Measurements from ENCODE around the gene MAT2B. TPM values are rescaled to one million over a fixed set of nuclear protein-coding genes. Genes with fewer than 3 reads are reported as not detected.

Gene MAT2B
- total RNA-seq, 1 donor from 2014 or later = 66.8 TPM

GRCh38 chr5:163475411-163475810 lies 30.0 kb upstream of the MAT2B start:
- H3K27me3 Mint-ChIP-seq = no peaks in the 10 kb centered on the region
- TF ChIP-seq, protein P1, sequence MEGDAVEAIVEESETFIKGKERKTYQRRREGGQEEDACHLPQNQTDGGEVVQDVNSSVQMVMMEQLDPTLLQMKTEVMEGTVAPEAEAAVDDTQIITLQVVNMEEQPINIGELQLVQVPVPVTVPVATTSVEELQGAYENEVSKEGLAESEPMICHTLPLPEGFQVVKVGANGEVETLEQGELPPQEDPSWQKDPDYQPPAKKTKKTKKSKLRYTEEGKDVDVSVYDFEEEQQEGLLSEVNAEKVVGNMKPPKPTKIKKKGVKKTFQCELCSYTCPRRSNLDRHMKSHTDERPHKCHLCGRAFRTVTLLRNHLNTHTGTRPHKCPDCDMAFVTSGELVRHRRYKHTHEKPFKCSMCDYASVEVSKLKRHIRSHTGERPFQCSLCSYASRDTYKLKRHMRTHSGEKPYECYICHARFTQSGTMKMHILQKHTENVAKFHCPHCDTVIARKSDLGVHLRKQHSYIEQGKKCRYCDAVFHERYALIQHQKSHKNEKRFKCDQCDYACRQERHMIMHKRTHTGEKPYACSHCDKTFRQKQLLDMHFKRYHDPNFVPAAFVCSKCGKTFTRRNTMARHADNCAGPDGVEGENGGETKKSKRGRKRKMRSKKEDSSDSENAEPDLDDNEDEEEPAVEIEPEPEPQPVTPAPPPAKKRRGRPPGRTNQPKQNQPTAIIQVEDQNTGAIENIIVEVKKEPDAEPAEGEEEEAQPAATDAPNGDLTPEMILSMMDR (IDR thresholded peaks at IDR 0.05; ENCODE audit: unreplicated experiment) = no peak
- H3K27ac Mint-ChIP-seq = no peak overlapping the region
- no peak overlapping the region for H3K4me3 Mint-ChIP-seq (ENCODE audit: low read depth)
- no peaks in the 10 kb centered on the region for H3K4me1 Mint-ChIP-seq (ENCODE audit: low read depth)
- no peak for DNase-seq (ENCODE audit: low spot score, unreplicated experiment)
- H3K36me3 Mint-ChIP-seq (ENCODE audit: insufficient read depth) = peaks cover 14% of the 10 kb centered on the region
- H3K9me3 Mint-ChIP-seq (ENCODE audit: low read depth) = no peaks in the 10 kb centered on the region

GRCh38 chr5:163478126-163478981 lies 27.1 kb upstream of the MAT2B start:
- peaks cover 13% of the 10 kb centered on the region for H3K36me3 Mint-ChIP-seq (ENCODE audit: insufficient read depth)
- H3K27ac Mint-ChIP-seq = no peak overlapping the region
- no peaks in the 10 kb centered on the region for H3K27me3 Mint-ChIP-seq
- H3K4me1 Mint-ChIP-seq (ENCODE audit: low read depth) = no peaks in the 10 kb centered on the region
- no peak for DNase-seq (ENCODE audit: low spot score, unreplicated experiment)
- TF ChIP-seq, protein P1 (IDR thresholded peaks at IDR 0.05; ENCODE audit: unreplicated experiment) = no peak
- H3K4me3 Mint-ChIP-seq (ENCODE audit: low read depth) = no peak overlapping the region
- H3K9me3 Mint-ChIP-seq (ENCODE audit: low read depth) = no peaks in the 10 kb centered on the region

DNA sequence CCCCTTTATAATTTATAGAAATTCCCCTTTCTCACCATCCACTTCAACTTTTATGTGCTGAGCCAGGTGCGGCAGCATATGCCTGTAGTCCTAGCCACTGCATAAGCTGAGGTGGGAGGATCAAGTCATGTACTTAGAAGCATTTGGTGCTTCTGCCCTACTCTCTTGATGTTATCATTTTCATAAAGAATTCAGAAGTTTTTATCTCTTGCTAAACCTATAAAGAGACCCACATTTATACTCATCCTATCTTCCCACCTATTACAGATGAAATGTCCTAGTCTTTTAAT lies 26.5 kb upstream of the MAT2B start:
- TF ChIP-seq, protein P1 (IDR thresholded peaks at IDR 0.05; ENCODE audit: unreplicated experiment) = no peak
- no peak overlapping the region for H3K27ac Mint-ChIP-seq
- no peaks in the 10 kb centered on the region for H3K4me1 Mint-ChIP-seq (ENCODE audit: low read depth)
- H3K36me3 Mint-ChIP-seq (ENCODE audit: insufficient read depth) = peaks cover 15% of the 10 kb centered on the region
- no peak for DNase-seq (ENCODE audit: low spot score, unreplicated experiment)
- H3K9me3 Mint-ChIP-seq (ENCODE audit: low read depth) = no peaks in the 10 kb centered on the region
- no peak overlapping the region for H3K4me3 Mint-ChIP-seq (ENCODE audit: low read depth)
- no peaks in the 10 kb centered on the region for H3K27me3 Mint-ChIP-seq

DNA sequence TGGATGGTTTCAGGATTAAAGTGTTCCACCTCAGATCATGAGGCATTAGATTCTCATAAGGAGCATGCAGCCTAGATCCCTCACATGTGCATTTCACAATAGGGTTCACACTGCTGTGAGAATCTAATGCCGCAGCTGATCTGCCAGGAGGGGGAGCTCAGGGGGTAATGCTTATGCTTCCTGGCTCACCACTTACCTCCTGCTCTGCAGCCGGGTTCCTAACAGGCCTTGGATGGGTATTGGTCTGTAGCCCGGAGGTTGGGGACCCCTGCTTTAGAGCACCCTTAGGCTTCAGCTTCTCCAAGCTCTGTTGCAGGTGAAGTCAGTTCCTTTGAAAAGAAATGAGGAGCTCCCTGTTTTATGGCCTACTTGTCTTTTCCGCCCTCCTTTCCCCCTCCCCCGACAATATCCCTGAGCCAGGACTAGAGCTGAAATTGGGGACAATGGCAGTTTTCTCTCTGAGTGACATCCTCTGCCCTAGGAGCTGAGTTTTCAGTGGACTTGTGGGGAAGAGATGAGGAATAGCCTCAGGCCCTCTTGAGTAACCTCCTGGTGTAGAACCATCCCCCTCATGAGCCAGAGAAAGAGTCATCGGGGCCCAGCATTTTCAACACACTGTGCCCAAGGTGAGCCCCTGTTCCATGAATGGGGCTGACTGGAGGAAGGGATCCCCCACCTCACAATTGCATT lies 16.2 kb upstream of the MAT2B start:
- no peaks in the 10 kb centered on the region for H3K27me3 Mint-ChIP-seq
- H3K9me3 Mint-ChIP-seq (ENCODE audit: low read depth) = peaks cover 6% of the 10 kb centered on the region
- H3K27ac Mint-ChIP-seq = no peak overlapping the region
- H3K36me3 Mint-ChIP-seq (ENCODE audit: insufficient read depth) = peaks cover 23% of the 10 kb centered on the region
- no peak overlapping the region for H3K4me3 Mint-ChIP-seq (ENCODE audit: low read depth)
- DNase-seq (ENCODE audit: low spot score, unreplicated experiment) = no peak
- no peaks in the 10 kb centered on the region for H3K4me1 Mint-ChIP-seq (ENCODE audit: low read depth)
- TF ChIP-seq, protein P1 (IDR thresholded peaks at IDR 0.05; ENCODE audit: unreplicated experiment) = no peak

DNA sequence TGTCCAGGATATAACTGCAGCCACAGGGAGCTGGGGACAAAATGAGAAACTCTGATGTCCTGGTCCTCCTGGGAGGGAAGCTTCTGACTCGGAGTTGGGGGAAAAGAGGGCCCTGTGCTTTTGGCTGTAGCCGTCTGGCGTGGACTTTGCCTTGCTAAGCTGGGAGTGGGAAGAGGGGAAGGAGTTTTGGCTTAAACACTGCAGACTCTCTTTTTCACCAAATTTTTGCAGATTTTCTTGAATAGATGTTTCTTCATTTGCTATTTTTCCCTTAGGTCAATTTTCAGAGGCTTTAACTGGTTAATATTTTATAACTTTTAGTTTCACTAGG lies 15.7 kb upstream of the MAT2B start:
- TF ChIP-seq, protein P1 (IDR thresholded peaks at IDR 0.05; ENCODE audit: unreplicated experiment) = no peak
- Mint-ChIP-seq H3K4me3 (ENCODE audit: low read depth) (no peak overlapping the region), H3K36me3 (ENCODE audit: insufficient read depth) (peaks cover 21% of the 10 kb centered on the region), H3K9me3 (ENCODE audit: low read depth) (peaks cover 6% of the 10 kb centered on the region), H3K27me3 (no peaks in the 10 kb centered on the region), H3K27ac (no peak overlapping the region), H3K4me1 (ENCODE audit: low read depth) (no peaks in the 10 kb centered on the region)
- DNase-seq (ENCODE audit: low spot score, unreplicated experiment) = no peak

Data from progenitor cell of endocrine pancreas (in vitro differentiated cells).